WTC11 (cell line): Measurements from ENCODE around the gene MET. TPM values are rescaled to one million over a fixed set of nuclear protein-coding genes. Genes with fewer than 3 reads are reported as not detected.

Source experiments
- total RNA-seq: library from RNA; stranded (reverse); gene quantifications from 3 replicates; pipeline ENCODE4 v1.2.3, GENCODE V29; 2021

Gene MET
- total RNA-seq, 1 experiment from 2014 or later = 9.4 TPM

Other genes starting within 250 kb of the MET start
- gene CAV2, start 172.5 kb upstream of the MET start, total RNA-seq = 1.9 to 4.3 TPM (median 2.4 TPM) in 3 replicates
- 10.9 to 19.7 TPM (median 11.5 TPM) in 3 replicates for gene CAV1, start 147.2 kb upstream of the MET start, total RNA-seq
- gene CAPZA2, start 190.4 kb downstream of the MET start, total RNA-seq = 122 to 153 TPM (median 125 TPM) in 3 replicates